COLO668 (cell line): Measurements from ENCODE around the gene DNAJC17.
A peak's percentile ranks its signal among the peaks of the same experiment; 100 is the strongest.

ENCODE experiments used
- DNase-seq: peaks from one replicate; lab custom pipeline; 2025; ENCODE audit not compliant: unreplicated experiment; lab: John Stamatoyannopoulos, UW

DNAJC17 gene, protein sequence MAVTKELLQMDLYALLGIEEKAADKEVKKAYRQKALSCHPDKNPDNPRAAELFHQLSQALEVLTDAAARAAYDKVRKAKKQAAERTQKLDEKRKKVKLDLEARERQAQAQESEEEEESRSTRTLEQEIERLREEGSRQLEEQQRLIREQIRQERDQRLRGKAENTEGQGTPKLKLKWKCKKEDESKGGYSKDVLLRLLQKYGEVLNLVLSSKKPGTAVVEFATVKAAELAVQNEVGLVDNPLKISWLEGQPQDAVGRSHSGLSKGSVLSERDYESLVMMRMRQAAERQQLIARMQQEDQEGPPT

DNA sequence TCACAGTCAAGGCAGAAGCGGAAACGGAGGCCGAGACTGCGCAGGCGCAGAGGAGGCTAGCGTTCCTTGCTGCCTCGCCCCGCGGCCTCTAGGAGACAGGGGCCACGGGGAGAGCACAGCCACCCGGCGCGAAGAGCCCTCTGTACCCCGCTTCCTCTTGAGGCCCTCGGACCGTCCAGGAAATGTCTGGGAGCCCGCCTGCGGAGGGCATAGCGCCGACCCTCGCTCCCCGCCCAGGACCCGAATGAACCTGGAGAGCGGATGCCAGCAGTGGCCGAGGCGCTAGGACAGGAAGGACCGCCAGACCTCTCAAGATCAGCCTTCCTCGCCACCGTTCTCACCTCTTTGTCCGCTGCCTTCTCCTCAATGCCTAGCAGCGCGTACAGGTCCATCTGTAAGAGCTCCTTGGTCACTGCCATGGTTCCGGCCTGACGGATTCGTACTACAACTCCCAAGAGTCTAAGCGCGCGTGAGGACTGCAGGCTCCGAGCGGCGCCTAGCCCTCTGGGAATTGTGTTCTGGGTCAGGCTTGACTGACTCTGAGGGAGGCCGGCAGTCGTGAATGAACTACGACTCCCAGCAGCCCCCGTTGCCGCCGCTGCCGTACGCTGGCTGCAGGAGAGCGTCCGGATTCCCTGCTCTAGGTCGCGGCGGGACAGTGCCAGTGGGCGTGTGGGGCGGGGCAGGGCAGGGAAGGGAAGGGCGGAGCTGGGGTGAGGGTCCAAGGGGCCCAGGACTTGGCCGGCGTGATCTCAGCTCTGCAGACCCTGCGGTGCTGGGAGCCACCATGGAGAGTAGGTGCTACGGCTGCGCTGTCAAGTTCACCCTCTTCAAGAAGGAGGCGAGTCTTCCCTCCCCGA, at the start of gene DNAJC17, which contains the start of gene ZFYVE19:
DNAJC17 (minus strand) TSS at position 446 of the 860 bp plus-strand sequence; CDS start at position 419, 27 bp downstream.
ZFYVE19 (plus strand) TSS at position 62 of the 860 bp plus-strand sequence; CDS start at position 563, 501 bp downstream.
- peak; percentile 96 for DNase-seq

DNA sequence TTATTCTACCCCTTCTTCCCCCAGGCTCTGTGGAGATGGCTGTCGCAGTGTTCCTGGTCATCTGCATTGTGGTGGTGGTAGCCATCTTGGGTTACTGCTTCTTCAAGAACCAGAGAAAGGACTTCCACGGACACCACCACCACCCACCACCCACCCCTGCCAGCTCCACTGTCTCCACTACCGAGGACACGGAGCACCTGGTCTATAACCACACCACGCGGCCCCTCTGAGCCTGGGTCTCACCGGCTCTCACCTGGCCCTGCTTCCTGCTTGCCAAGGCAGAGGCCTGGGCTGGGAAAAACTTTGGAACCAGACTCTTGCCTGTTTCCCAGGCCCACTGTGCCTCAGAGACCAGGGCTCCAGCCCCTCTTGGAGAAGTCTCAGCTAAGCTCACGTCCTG, 49.5 kb upstream of the DNAJC17 start:
- no peak for DNase-seq

DNA sequence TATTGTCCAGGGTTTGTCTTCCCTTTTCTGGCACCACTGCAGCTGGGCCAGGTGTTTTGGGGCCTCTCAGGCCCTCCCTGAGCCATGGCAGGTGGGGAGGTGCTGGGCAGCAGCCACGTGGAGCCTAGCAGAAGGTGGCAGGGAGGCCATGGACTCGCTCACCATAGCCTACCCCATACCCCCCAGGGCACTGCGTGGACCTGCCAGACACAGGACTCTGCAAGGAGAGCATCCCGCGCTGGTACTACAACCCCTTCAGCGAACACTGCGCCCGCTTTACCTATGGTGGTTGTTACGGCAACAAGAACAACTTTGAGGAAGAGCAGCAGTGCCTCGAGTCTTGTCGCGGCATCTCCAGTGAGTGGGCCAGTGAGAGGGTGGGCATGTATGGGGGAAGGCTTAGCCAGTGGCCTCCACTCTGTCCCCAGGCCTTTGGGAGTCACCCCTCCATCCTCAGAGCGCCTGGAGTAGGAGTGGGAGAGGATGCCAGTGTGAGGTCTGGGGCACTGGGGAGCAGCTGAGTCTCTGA, 48.5 kb upstream of the DNAJC17 start:
- no peak for DNase-seq

DNA sequence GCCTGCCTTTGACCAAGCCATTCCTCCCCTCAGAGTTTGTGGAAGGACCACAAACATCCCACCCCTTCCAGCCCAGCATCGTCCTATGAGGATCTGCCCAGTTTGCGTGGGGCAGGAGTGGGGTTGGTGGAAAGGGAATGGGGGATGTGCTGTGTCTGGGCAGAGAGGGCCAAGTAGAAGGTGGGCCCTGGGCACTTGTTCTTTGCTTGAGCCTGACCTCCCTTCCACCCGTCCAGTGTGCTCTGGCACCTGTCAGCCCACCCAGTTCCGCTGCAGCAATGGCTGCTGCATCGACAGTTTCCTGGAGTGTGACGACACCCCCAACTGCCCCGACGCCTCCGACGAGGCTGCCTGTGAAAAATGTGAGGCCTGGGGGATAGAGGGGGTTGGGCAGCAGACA, 46.9 kb upstream of the DNAJC17 start:
- DNase-seq, result no peak

DNA sequence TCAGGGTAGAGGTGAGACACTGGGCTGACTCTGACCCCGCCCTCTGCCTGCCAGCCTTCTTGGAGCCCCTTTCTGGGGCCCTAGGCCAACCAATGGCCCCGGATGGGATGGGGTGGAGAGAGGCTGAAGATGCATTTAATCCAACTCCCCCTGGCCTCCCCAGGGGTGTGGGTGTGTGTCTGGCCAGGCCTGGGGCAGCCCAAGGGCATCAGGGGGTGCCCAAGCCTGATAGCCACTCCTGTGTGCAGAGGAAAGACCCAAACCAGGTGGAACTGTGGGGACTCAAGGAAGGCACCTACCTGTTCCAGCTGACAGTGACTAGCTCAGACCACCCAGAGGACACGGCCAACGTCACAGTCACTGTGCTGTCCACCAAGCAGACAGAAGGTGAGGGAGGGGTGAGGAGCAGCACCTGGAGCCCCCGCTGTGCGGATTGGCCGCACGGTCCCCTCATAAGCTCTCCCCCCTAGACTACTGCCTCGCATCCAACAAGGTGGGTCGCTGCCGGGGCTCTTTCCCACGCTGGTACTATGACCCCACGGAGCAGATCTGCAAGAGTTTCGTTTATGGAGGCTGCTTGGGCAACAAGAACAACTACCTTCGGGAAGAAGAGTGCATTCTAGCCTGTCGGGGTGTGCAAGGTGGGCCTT, 46.1 kb upstream of the DNAJC17 start:
- DNase-seq, result no peak

DNA sequence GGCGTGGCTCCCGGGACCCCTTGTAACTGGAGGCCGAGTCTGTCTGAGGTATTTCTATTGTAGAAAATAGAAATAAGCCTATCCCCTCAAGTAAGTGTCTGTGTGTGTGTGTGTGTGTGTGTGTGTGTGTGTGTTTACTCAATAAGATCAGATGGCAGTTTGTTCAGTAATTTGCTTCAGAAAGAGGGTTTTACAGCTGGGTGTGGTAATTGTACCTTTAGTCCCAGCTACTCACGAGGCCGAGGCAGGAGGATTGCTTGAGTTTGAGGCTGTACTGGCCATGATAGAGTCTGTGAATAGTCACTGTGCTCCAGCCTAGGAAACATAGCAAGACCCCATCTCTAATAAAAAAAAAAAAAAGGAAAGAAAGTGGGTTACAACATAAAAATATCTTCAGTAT, 45.3 kb upstream of the DNAJC17 start:
- no peak for DNase-seq

DNA sequence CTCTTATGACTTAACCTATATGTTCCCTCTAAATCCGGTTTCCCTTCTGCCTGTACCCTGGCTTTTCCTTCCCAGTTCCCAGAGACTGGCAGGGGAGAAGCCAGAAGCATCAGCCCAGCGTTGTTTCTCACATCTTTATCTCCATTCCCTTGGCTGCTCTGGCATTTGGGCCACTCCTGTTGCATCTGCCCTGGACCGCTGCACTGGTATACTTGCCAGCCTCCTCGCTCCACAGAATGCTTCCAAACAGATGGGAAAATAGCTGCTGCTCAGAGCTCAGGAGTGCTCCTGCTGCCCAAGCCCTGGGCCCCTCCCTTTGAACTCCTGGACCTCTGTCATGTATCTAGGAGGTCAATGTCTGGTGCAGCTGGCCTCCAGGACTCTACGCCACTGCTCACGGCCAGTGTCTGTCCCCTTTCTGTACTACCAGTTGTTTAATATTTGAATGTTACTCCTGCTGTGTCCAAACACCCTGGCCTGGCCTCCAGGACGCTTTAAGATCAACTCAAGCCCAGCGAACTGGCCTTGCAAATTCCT, 43.4 kb upstream of the DNAJC17 start:
- DNase-seq, result no peak

DNA sequence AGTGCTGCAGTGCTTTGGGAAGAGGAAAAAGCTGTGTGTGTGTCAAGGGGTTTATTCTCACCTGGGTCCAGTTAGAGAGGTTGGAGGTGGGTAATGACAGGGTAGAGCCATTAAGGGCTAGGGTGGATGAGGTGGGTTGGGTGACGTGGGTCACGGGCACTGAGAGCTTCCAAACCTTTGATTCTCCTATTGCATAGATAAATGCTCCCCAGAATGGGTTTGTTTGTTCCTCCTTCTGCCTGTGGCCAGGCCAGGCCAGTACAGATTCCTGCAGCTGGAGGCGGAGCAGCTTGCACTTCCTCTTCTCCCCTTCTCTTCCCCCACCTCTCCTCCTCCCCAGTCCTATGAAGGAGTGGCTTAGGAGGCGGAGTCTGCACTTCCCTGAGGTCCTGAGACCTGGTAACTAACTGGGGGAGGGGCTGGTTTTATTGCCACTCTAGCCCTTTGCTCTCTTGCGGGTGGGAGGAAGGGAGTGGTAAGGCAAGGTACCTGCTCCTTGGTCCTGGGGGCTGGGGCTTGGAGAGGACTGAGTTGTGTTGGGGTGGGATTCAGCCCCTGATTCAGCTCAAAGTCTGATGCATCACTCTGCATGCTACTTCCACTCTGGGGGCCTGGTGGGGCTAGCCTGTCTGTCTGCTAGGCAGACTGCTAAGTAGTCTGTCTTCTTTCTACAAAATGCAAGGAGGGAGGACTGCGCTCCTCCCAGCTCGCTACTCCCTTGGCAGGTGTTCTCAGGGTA, 40.1 kb upstream of the DNAJC17 start:
- DNase-seq, result peak; percentile 73

DNA sequence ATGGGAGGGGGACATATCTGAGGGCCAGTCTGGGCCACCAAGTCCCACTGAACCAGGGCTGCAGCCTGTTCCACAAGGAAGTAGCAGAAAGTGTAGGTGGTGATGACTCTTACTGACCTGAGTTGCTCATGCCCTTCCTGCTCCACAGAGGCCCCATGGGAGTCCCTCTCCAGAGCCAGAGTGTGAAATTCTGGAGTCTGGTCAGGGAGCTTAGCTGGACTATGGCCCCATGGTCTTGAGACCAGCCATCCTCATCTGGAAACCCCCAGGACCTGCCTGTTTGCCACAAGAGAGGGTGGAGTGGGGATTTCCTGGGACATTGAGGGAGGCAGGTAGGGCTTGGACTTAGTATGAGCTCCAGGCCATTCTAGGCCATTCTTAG, 39.6 kb upstream of the DNAJC17 start:
- no peak for DNase-seq

DNA sequence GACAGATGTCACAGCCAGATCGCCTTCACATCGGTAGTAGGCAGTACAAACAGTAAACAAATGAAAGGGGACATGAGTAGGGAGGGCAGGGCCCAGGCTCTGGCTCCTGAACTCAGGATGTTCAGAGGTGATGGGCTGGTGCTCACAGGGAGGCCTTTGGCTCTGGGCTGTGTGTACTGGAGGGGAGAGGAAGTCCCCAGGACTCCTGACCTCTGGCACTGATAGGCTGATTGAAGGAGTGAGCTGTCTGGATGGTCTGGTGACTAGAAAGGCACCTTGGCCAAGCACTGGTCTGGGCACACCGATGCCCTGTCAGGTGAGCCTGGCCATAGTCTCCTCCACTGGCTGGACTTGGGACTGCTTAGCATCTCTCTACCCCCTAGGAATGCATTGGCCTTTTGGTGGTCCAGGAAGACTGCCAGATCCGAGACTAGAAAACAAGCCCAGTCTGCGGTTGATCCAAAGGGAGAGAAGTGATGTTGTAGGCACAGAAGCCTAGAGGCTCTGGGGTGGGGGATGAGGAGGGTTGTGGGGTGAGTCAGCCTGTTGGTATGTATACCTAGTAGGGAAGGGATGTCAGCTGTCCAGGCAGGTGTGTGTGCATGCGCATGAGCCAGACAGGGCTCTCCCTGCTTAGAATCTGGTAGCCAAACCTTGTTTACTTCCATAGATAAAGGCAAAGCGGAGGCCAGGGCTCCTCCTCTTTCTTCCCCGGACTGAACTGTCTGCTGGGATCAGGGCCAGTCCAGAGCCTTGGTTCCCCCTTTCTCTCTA, 38.4 kb upstream of the DNAJC17 start:
- DNase-seq, result peak; percentile 89

DNA sequence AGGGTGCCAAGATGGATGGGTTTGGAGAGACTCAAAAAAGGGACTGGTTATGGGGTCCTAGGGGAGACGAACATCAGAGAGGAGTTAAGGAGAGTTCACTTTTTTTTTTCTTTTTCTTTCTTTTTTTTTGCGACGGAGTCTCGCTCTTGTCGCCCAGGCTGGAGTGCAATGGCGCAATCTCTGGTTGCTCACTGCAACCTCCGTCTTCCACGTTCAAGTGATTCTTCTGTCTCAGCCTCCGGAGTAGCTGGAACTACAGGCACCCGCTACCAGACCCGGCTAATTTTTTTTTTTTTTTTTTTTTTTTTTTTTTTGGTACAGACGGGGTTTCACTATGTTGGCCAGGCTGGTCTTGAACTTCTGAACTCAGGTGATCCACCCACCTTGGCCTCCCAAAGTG, 37.8 kb upstream of the DNAJC17 start:
- no peak for DNase-seq

DNA sequence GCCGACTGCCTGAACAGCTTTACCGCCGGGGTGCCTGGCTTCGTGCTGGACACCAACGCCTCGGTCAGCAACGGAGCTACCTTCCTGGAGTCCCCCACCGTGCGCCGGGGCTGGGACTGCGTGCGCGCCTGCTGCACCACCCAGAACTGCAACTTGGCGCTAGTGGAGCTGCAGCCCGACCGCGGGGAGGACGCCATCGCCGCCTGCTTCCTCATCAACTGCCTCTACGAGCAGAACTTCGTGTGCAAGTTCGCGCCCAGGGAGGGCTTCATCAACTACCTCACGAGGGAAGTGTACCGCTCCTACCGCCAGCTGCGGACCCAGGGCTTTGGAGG, 37.4 kb upstream of the DNAJC17 start:
- peak; percentile 69 for DNase-seq

DNA sequence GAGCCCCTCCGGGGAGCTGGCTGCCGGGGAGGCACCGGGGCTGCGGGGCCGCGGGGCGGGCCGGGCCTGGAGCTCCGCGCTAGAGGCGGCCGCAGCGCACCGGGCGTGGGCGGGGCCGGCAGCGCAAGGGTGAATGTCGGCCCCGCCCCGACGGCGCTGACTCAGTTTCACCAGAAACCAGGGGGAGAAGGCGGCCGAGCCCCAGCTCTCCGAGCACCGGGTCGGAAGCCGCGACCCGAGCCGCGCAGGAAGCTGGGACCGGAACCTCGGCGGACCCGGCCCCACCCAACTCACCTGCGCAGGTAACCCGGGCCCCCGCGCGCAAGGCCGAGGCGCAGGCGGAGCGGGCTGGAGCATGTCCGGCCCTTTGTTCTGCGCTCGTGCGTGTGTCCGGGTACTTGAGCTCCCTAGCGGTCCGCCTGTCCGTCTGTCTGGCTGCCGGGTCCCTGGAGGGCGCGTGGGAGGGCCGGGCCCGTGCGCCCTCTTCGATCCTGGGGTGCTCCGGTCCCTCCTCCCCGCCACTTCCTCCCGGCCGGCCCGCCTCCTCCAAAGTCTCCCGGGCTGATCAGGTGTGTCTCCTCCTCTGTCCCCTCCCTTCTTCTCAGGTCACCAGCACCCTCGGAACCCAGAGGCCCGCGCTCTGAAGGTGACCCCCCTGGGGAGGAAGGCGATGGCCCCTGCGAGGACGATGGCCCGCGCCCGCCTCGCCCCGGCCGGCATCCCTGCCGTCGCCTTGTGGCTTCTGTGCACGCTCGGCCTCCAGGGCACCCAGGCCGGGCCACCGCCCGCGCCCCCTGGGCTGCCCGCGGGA, 36.8 kb upstream of the DNAJC17 start, which contains the start of gene SPINT1:
SPINT1 (plus strand) TSS at position 164 of the 811 bp plus-strand sequence; CDS start at position 671, 507 bp downstream.
- DNase-seq, result peak; percentile 83

DNA sequence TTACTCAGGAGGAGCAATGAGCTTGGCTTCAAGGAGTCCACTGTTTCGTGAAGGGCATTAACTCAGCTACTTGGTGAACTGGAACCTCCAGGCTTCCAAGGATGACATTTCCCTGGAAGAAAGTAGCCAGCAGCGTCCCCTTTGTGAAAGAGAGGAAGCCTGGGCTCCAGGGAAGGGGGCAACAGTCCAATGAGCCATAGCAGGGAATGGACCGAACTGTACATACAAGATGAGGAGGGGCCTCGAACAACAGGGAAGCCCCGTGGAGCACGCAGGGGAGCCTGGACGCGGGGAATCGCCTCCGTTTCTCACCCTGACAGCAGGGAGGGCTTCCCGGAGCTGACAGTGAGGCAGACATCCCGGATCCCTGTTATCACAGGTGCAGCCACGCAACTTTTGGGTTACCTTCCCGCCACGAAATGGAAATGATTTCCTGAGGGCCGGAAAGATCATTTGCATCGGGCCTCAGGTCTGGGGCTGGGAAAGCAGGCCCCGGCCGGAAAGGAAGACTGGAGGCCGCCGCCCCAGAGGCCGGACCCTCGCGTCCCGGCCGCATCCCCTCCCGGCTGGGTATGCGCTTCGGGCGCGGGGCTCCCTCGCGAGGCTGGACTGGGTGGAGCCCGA, 36.1 kb upstream of the DNAJC17 start:
- DNase-seq, result no peak

DNA sequence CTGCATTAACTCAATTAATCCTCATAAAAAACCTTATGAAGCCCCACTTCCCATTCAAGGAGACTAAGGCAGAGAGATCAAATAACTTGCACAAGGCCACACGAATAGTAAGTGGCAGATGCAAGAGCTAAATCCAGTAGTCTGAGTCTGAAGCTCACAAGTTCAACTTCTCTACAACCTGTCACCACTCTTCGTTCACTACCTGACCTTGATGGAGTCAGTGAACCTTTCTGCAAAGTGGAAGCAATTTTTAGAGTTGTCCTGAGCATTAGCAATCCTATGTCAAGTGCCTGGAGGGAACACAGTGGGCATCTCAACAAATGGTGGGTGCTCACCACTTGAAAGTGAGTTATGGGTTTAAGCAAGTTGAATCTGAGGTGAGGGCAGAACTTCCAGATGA, 34.5 kb upstream of the DNAJC17 start:
- DNase-seq, result no peak

DNA sequence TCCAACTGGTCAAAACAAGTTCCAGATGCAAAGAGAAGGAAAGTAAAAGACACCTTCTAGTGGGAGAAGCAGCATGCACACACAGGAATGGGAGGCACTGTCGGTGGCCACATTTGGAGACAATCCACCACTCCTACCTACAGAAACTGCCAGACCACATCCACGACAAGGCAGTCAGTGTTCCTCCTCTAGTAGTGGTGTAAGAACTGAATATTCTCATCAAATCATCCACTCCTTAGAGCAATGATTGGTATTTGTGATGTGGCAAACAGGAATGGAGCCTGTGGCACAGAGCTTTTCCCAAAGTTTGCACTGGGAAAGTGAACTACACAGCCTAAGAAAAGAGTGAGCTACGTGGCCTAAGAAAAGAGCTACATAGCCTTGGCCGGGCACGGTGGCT, 31.5 kb upstream of the DNAJC17 start:
- no peak for DNase-seq

DNA sequence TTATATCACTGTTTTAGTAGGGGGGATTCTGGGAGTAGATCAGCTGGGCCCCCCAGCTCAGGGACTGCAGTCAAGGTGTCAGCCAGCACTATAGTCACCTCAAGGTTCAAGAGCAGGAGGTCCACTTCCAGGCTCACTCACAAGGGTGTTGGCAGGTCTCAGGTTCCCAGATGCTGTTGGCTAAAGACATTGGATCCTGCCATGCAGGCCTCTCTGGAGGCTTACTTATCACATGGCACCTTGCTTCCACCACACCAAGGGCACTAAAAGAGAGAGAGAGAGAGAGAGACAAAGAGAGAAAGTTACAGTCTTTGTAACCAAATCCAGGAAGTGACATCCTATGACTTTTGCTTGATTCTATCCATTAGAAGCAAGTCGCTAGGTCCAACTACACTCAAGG, 28.7 kb upstream of the DNAJC17 start:
- no peak for DNase-seq

DNA sequence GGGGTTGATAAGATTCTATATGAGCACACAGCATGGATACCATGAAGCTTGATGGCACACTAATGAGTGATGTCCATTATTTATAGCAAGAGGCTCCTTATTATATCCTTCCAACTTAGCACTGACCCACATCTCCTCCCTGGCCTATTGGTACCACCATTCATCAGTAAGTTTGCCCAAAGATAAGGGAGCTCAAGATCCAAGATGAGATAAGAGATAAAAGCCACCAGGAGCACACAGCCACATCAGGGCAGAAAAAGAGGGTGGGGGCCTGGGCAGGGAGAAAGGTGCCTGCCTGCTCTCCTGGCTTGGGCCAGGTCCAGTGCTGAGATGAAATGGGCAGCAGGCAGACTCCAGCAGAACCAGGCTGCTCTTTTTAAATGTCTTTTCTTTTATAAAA, 25.6 kb upstream of the DNAJC17 start:
- DNase-seq, result no peak
